Esophagus squamous epithelium (tissue), 4 donors: Measurements from ENCODE around the gene NUFIP1.

ENCODE experiments used
- CTCF ChIP-seq, 6 experiments: fragments of 450-650 bp in 4 of 6; fragments of 200-600 bp in 2 of 6; sonication (generic) in 2 of 6; IDR thresholded peaks; one replicate each; pipeline ENCODE4 v1.5.1; 2016 to 2019; ENCODE audit warnings: antibody characterized with exemption in 6 of 6, mild to moderate bottlenecking in 4 of 6, moderate library complexity in 4 of 6
- POLR2A ChIP-seq, 4 donors: fragments of 450-650 bp; IDR thresholded peaks; one replicate each; pipeline ENCODE4 v1.6.1; 2017; ENCODE audit warnings: antibody characterized with exemption in 4 of 4, mild to moderate bottlenecking in 4 of 4, moderate library complexity in 3 of 4

DNA sequence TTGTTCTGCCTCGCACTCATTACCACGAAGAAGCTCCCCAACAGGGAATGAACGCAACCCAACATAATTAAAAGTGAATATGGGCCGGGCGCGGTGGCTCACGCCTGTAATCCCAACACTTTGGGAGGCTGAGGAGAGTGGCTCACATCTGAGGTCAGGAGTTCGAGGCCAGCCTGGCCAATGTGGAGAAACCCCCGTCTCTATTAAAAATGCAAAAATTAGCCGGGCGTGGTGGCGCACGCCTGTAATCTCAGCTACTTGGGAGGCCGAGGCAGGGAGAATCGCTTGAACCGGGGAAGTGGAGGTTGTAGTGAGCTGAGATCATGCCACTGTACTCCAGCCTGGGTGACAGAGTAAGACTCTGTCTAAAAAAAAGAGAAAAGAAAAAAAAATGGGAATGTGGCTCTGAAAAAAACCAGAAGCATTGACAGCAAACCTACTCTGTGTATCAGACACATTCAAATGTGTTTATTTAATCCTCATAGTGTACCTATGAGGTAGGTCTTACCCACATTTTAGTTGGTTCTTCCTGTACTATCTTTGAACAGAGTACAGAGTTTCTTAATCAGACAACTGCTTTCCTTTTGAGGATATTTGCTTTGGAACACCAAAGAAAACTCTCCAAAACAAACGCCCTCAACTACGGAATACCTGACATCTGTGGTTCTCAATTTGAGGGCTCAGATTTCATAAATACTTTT lies 70.0 kb downstream of the NUFIP1 start:
- TF ChIP-seq POLR2A (IDR thresholded peaks at IDR 0.05) (no peak), CTCF (IDR thresholded peaks at IDR 0.05) (no peak)
